Endothelial cell of umbilical vein (primary cell): ENCODE data around the gene KDM3B. TPM values are rescaled to one million over a fixed set of nuclear protein-coding genes. Genes with fewer than 3 reads are reported as not detected.

Source experiments
- polyA plus RNA-seq, 4 experiments: library from polyadenylated mRNA; depleted of rRNA in 3 of 4; stranded (reverse) in 3 of 4; unstranded in 1 of 4; fragments of >200 nt; gene quantifications; 2 replicates each; pipeline versions ENCODE4 v1.2.1 to v1.2.3, GENCODE V29; 2011 to 2012; ENCODE audit warnings: missing spikeins in 1 of 4
- small RNA-seq: library from RNA; depleted of rRNA; stranded (forward); fragments of <200 nt; gene quantifications from one replicate; pipeline ENCODE3, GENCODE V24; 2012; ENCODE audit warnings: low replicate concordance, low read depth; ENCODE audit not compliant: insufficient read depth, insufficient read length
- total RNA-seq: library from RNA; stranded (reverse); gene quantifications from 2 replicates; pipeline ENCODE4 v1.2.3, GENCODE V29; 2021

The KDM3B gene
- total and polyA plus RNA-seq, 2 donors (not counting 3 experiments of a cell fraction or from before 2014, with no cell fraction given): 19.0 to 55.7 TPM

Small RNA genes lying within 50 kb of the gene (small RNA-seq; reads per million reads assigned to genes)
- gene AC113403.1: not detected

Other genes starting within 250 kb of the KDM3B start
- gene NME5, start 213.3 kb upstream of the KDM3B start, total RNA-seq: 1.4 and 1.5 TPM in 2 replicates
- 0.11 TPM in 1 of 2 replicates, not detected in the other for gene NME5, start 213.3 kb upstream of the KDM3B start, polyA plus RNA-seq
- 69.7 and 73.7 TPM in 2 replicates for gene BRD8, start 174.1 kb upstream of the KDM3B start, total RNA-seq
- 33.5 and 38.2 TPM in 2 replicates for gene BRD8, start 174.1 kb upstream of the KDM3B start, polyA plus RNA-seq
- 72.0 and 78.1 TPM in 2 replicates for gene KIF20A, start 173.6 kb upstream of the KDM3B start, total RNA-seq
- gene KIF20A, start 173.6 kb upstream of the KDM3B start, polyA plus RNA-seq: 36.6 and 38.7 TPM in 2 replicates
- gene CDC23, start 139.4 kb upstream of the KDM3B start, total RNA-seq: 39.4 and 41.2 TPM in 2 replicates
- gene CDC23, start 139.4 kb upstream of the KDM3B start, polyA plus RNA-seq: 25.2 and 28.5 TPM in 2 replicates
- gene GFRA3, start 78.1 kb upstream of the KDM3B start, total RNA-seq: not detected in 2 replicates
- gene GFRA3, start 78.1 kb upstream of the KDM3B start, polyA plus RNA-seq: 0.05 and 0.10 TPM in 2 replicates
- 13.3 and 13.6 TPM in 2 replicates for gene CDC25C, start 20.9 kb upstream of the KDM3B start, total RNA-seq
- 5.5 and 8.1 TPM in 2 replicates for gene CDC25C, start 20.9 kb upstream of the KDM3B start, polyA plus RNA-seq
- gene FAM53C, start 14.4 kb upstream of the KDM3B start, total RNA-seq: 34.2 and 37.4 TPM in 2 replicates
- 37.9 and 41.4 TPM in 2 replicates for gene FAM53C, start 14.4 kb upstream of the KDM3B start, polyA plus RNA-seq
- 4.0 and 4.4 TPM in 2 replicates for gene REEP2, start 86.4 kb downstream of the KDM3B start, total RNA-seq
- 4.8 and 5.3 TPM in 2 replicates for gene REEP2, start 86.4 kb downstream of the KDM3B start, polyA plus RNA-seq
- 5.5 and 12.7 TPM in 2 replicates for gene EGR1, start 112.8 kb downstream of the KDM3B start, total RNA-seq
- gene EGR1, start 112.8 kb downstream of the KDM3B start, polyA plus RNA-seq: 6.5 and 7.2 TPM in 2 replicates
- gene ETF1, start 190.6 kb downstream of the KDM3B start, total RNA-seq: 103 and 114 TPM in 2 replicates
- 27.5 and 32.9 TPM in 2 replicates for gene ETF1, start 190.6 kb downstream of the KDM3B start, polyA plus RNA-seq
- 180 and 192 TPM in 2 replicates for gene HSPA9, start 222.7 kb downstream of the KDM3B start, total RNA-seq
- 62.7 and 99.6 TPM in 2 replicates for gene HSPA9, start 222.7 kb downstream of the KDM3B start, polyA plus RNA-seq